HEK293 (cell line): ENCODE results near the gene MAML3.
A peak's percentile ranks its signal among the peaks of the same experiment; 100 is the strongest.

Experiments used
- CTCF ChIA-PET: fragments of 350-600 bp; formaldehyde crosslinking; extraction: SDS; loops from one replicate; lab custom pipeline; 2021; ENCODE audit warnings: antibody characterized with exemption; lab: Yijun Ruan, JAX
- POLR2A ChIA-PET: fragments of 300-600 bp; formaldehyde crosslinking; extraction: SDS; loops from one replicate; lab custom pipeline; 2020; ENCODE audit warnings: antibody characterized with exemption, inconsistent platforms; lab: Yijun Ruan, JAX
- H3K27ac ChIP-seq: fragments of 200-500 bp; sonication (Bioruptor generic); 2 replicates; pipeline ENCODE4 v1.5.1; 2014; ENCODE audit warnings: low read depth, low read length, control low read depth, inconsistent platforms; ENCODE audit errors: extremely low read depth
- H3K36me3 ChIP-seq, 2 experiments: fragments of 200-500 bp in 1 of 2; sonication (Bioruptor generic) in 1 of 2; 1 replicate in 1 of 2; 2 replicates in 1 of 2; pipeline ENCODE4 v1.5.1; 2014 to 2017; ENCODE audit warnings: inconsistent platforms in 2 of 2, low read length in 2 of 2; ENCODE audit not compliant: control insufficient read depth in 2 of 2, insufficient read depth in 1 of 2
- H3K4me1 ChIP-seq: fragments of 200-500 bp; sonication (Bioruptor generic); 2 replicates; pipeline ENCODE4 v1.5.1; 2014; ENCODE audit warnings: mild to moderate bottlenecking, low read length, inconsistent platforms; ENCODE audit not compliant: control insufficient read depth, insufficient read depth
- H3K4me3 ChIP-seq: 2 replicates; pipeline ENCODE4 v1.5.1; 2011; ENCODE audit warnings: low read depth, mild to moderate bottlenecking, control low read depth, low read length, moderate library complexity
- H3K9me3 ChIP-seq: fragments of 200-500 bp; sonication (Bioruptor generic); 2 replicates; pipeline ENCODE4 v1.5.1; 2014; ENCODE audit warnings: low read depth, low read length, inconsistent platforms; ENCODE audit not compliant: control insufficient read depth, insufficient read depth
- BCL11A ChIP-seq: fragments of 450-650 bp; formaldehyde crosslinking; IDR thresholded peaks from 2 replicates; pipeline ENCODE4 v1.5.1; 2016; ENCODE audit warnings: low read depth, missing biosample characterization, missing genetic modification characterization
- MZF1 ChIP-seq: fragments of 450-650 bp; formaldehyde crosslinking; IDR thresholded peaks from 2 replicates; pipeline ENCODE4 v1.5.1; 2017; ENCODE audit warnings: missing biosample characterization, missing genetic modification characterization, borderline replicate concordance
- TCF7L2 ChIP-seq: IDR thresholded peaks from 2 replicates; pipeline ENCODE4 v1.6.1; 2011; ENCODE audit warnings: low read depth, mild to moderate bottlenecking, inconsistent platforms, low read length, moderate library complexity, borderline replicate concordance
- TRIM28 ChIP-seq: IDR thresholded peaks from 2 replicates; pipeline ENCODE4 v1.6.1; 2011; ENCODE audit warnings: low read length, control low read depth, borderline replicate concordance
- YY1 ChIP-seq: fragments of 450-650 bp; formaldehyde crosslinking; IDR thresholded peaks from 2 replicates; pipeline ENCODE4 v1.5.1; 2018; ENCODE audit warnings: missing biosample characterization, missing genetic modification characterization
- ZBTB21 ChIP-seq: fragments of 450-650 bp; formaldehyde crosslinking; IDR thresholded peaks from 2 replicates; pipeline ENCODE4 v1.5.1; 2017; ENCODE audit warnings: missing biosample characterization, missing genetic modification characterization
- ZBTB7A ChIP-seq: fragments of 450-650 bp; formaldehyde crosslinking; IDR thresholded peaks from 2 replicates; pipeline ENCODE4 v1.5.1; 2016; ENCODE audit warnings: low read depth, missing biosample characterization, missing genetic modification characterization
- ZFHX2 ChIP-seq: fragments of 450-650 bp; formaldehyde crosslinking; conservative IDR thresholded peaks from 2 replicates; pipeline ENCODE4 v1.5.1; 2016; ENCODE audit warnings: missing biosample characterization, missing genetic modification characterization
- ZFP69B ChIP-seq: fragments of 450-650 bp; formaldehyde crosslinking; IDR thresholded peaks from 2 replicates; pipeline ENCODE4 v1.5.1; 2016; ENCODE audit warnings: missing biosample characterization, missing genetic modification characterization
- ZIC2 ChIP-seq: fragments of 450-650 bp; formaldehyde crosslinking; IDR thresholded peaks from 2 replicates; pipeline ENCODE4 v1.5.1; 2016; ENCODE audit warnings: missing biosample characterization, missing genetic modification characterization
- ZNF114 ChIP-seq: fragments of 450-650 bp; formaldehyde crosslinking; IDR thresholded peaks from 2 replicates; pipeline ENCODE4 v1.5.0; 2017; ENCODE audit warnings: missing biosample characterization, missing genetic modification characterization
- ZNF140 ChIP-seq: fragments of 450-650 bp; formaldehyde crosslinking; IDR thresholded peaks from 2 replicates; pipeline ENCODE4 v1.5.1; 2016; ENCODE audit warnings: missing biosample characterization, missing genetic modification characterization
- ZNF19 ChIP-seq: fragments of 450-650 bp; formaldehyde crosslinking; IDR thresholded peaks from 2 replicates; pipeline ENCODE4; 2016; ENCODE audit warnings: missing biosample characterization, missing genetic modification characterization, low read depth
- ZNF223 ChIP-seq: fragments of 450-650 bp; formaldehyde crosslinking; IDR thresholded peaks from 2 replicates; pipeline ENCODE4 v1.5.1; 2016; ENCODE audit warnings: missing biosample characterization, missing genetic modification characterization
- ZNF394 ChIP-seq: fragments of 450-650 bp; formaldehyde crosslinking; IDR thresholded peaks from 2 replicates; pipeline ENCODE4 v1.5.1; 2016; ENCODE audit warnings: missing biosample characterization, missing genetic modification characterization, mild to moderate bottlenecking, moderate library complexity, borderline replicate concordance
- ZNF416 ChIP-seq: fragments of 450-650 bp; formaldehyde crosslinking; IDR thresholded peaks from 2 replicates; pipeline ENCODE4 v1.5.1; 2016; ENCODE audit warnings: missing biosample characterization, missing genetic modification characterization
- ZNF521 ChIP-seq: fragments of 450-650 bp; formaldehyde crosslinking; IDR thresholded peaks from 2 replicates; pipeline ENCODE4 v1.5.1; 2017; ENCODE audit warnings: missing biosample characterization, mild to moderate bottlenecking, missing genetic modification characterization
- ZNF600 ChIP-seq: fragments of 450-650 bp; formaldehyde crosslinking; IDR thresholded peaks from 2 replicates; pipeline ENCODE4 v1.5.1; 2016; ENCODE audit warnings: missing biosample characterization, missing genetic modification characterization
- ZNF624 ChIP-seq: fragments of 450-650 bp; formaldehyde crosslinking; IDR thresholded peaks from 2 replicates; pipeline ENCODE4 v1.5.1; 2017; ENCODE audit warnings: missing biosample characterization, missing genetic modification characterization
- ZNF677 ChIP-seq: fragments of 450-650 bp; IDR thresholded peaks from 2 replicates; pipeline ENCODE4 v1.5.0; 2018; ENCODE audit warnings: missing biosample characterization, mild to moderate bottlenecking, missing genetic modification characterization, moderate library complexity
- TF ChIP-seq, protein P1 (sequence below): fragments of 450-650 bp; formaldehyde crosslinking; IDR thresholded peaks from 2 replicates; pipeline ENCODE4 v1.5.1; 2016; ENCODE audit warnings: missing biosample characterization, missing genetic modification characterization
- TF ChIP-seq, protein P2 (sequence below): fragments of 450-650 bp; formaldehyde crosslinking; IDR thresholded peaks from 2 replicates; pipeline ENCODE4 v1.5.1; 2016; ENCODE audit warnings: missing biosample characterization, missing genetic modification characterization, borderline replicate concordance
- TF ChIP-seq, protein P3 (sequence below): fragments of 450-650 bp; IDR thresholded peaks from 2 replicates; pipeline ENCODE4 v1.5.1; 2018; ENCODE audit warnings: missing biosample characterization, mild to moderate bottlenecking, missing genetic modification characterization

MAML3 gene

DNA sequence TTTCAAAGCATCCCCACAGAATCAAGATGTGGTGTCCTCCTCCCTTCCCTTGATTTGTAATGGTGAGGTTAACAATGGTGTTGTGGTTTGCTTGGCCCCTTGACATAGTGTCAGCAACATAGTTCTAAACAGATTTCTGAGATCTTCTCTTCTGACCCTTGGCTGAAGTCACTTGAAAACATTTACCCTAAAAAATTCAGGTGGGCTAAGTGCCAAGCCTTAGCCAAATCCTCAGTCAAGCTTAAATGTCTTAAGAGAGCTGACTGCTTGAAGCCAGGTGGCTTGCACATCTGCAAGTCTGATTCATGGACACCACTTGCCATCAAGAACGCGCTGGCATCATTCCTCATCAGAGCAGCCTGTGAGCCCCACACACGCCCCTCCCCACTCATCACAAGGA lies 315.2 kb downstream of the MAML3 start:
- CTCF ChIA-PET = no interaction called here
- H3K36me3 ChIP-seq = no peaks in the 10 kb centered on the region
- no peaks in the 10 kb centered on the region for H3K9me3 ChIP-seq
- TF ChIP-seq ZNF624 (tag by site-specific recombination) (no peak), YY1 (no peak), MZF1 (tag by site-specific recombination) (no peak), TCF7L2 (no peak), ZNF600 (no peak), ZNF223 (tag by site-specific recombination) (no peak), ZNF114 (tag by site-specific recombination) (no peak), ZNF677 (tag by site-specific recombination) (no peak), ZFHX2 (tag by site-specific recombination) (no peak), ZFP69B (tag by site-specific recombination) (no peak)
- TF ChIP-seq, protein P1, sequence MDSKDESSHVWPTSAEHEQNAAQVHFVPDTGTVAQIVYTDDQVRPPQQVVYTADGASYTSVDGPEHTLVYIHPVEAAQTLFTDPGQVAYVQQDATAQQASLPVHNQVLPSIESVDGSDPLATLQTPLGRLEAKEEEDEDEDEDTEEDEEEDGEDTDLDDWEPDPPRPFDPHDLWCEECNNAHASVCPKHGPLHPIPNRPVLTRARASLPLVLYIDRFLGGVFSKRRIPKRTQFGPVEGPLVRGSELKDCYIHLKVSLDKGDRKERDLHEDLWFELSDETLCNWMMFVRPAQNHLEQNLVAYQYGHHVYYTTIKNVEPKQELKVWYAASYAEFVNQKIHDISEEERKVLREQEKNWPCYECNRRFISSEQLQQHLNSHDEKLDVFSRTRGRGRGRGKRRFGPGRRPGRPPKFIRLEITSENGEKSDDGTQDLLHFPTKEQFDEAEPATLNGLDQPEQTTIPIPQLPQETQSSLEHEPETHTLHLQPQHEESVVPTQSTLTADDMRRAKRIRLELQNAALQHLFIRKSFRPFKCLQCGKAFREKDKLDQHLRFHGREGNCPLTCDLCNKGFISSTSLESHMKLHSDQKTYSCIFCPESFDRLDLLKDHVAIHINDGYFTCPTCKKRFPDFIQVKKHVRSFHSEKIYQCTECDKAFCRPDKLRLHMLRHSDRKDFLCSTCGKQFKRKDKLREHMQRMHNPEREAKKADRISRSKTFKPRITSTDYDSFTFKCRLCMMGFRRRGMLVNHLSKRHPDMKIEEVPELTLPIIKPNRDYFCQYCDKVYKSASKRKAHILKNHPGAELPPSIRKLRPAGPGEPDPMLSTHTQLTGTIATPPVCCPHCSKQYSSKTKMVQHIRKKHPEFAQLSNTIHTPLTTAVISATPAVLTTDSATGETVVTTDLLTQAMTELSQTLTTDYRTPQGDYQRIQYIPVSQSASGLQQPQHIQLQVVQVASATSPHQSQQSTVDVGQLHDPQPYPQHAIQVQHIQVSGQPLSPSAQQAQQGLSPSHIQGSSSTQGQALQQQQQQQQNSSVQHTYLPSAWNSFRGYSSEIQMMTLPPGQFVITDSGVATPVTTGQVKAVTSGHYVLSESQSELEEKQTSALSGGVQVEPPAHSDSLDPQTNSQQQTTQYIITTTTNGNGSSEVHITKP (tag by site-specific recombination) = no peak
- no peaks in the 10 kb centered on the region for H3K4me1 ChIP-seq
- H3K4me3 ChIP-seq = no peak overlapping the region
- H3K27ac ChIP-seq = no peak overlapping the region
- POLR2A ChIA-PET = no interaction called here

DNA sequence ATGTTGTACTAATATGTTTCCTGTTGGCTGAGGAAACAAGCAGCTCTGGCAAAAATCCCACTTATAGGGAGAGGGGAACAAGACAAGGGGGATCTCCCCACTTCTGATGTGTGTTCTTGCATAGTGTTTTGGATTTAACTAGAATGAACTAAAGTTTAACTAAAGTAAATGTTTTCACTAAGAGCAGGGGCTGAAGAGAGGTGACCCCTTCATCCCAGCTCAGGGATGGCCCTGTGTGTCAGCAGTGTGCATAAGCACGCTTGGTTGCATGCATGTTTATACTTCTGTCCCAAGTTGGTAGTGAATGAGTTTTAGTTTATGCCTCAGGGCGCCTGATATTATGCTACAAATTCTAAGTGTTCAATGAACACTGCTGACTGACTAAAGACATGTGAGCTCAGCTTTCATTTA lies 319.0 kb downstream of the MAML3 start:
- H3K4me3 ChIP-seq = no peak overlapping the region
- no peaks in the 10 kb centered on the region for H3K36me3 ChIP-seq
- no peaks in the 10 kb centered on the region for H3K9me3 ChIP-seq
- ChIA-PET POLR2A (interaction anchor here (0.6 kb wide), 1 partner anchor 8 kb away, joined by 3 read pairs; no protein-coding TSS in a partner anchor), CTCF (no interaction called here)
- H3K4me1 ChIP-seq = no peaks in the 10 kb centered on the region
- no peak for TF ChIP-seq ZNF521
- TF ChIP-seq ZBTB7A (tag by site-specific recombination) = no peak
- TF ChIP-seq ZBTB21 = no peak
- no peak for TF ChIP-seq ZNF140
- 0 out of 2 replicates have a peak, but pooled peaks have one; percentile 10 for TF ChIP-seq TRIM28
- TF ChIP-seq ZNF19 (tag by site-specific recombination) = no peak
- TF ChIP-seq BCL11A (tag by site-specific recombination) = no peak
- TF ChIP-seq, protein P2, sequence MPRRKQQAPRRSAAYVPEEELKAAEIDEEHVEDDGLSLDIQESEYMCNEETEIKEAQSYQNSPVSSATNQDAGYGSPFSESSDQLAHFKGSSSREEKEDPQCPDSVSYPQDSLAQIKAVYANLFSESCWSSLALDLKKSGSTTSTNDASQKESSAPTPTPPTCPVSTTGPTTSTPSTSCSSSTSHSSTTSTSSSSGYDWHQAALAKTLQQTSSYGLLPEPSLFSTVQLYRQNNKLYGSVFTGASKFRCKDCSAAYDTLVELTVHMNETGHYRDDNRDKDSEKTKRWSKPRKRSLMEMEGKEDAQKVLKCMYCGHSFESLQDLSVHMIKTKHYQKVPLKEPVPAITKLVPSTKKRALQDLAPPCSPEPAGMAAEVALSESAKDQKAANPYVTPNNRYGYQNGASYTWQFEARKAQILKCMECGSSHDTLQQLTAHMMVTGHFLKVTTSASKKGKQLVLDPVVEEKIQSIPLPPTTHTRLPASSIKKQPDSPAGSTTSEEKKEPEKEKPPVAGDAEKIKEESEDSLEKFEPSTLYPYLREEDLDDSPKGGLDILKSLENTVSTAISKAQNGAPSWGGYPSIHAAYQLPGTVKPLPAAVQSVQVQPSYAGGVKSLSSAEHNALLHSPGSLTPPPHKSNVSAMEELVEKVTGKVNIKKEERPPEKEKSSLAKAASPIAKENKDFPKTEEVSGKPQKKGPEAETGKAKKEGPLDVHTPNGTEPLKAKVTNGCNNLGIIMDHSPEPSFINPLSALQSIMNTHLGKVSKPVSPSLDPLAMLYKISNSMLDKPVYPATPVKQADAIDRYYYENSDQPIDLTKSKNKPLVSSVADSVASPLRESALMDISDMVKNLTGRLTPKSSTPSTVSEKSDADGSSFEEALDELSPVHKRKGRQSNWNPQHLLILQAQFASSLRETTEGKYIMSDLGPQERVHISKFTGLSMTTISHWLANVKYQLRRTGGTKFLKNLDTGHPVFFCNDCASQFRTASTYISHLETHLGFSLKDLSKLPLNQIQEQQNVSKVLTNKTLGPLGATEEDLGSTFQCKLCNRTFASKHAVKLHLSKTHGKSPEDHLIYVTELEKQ (tag by site-specific recombination) = no peak
- TF ChIP-seq ZIC2 (tag by site-specific recombination) = no peak
- no peak for TF ChIP-seq ZNF394 (tag by site-specific recombination)
- TF ChIP-seq ZNF416 (tag by site-specific recombination) = no peak
- TF ChIP-seq, protein P3, sequence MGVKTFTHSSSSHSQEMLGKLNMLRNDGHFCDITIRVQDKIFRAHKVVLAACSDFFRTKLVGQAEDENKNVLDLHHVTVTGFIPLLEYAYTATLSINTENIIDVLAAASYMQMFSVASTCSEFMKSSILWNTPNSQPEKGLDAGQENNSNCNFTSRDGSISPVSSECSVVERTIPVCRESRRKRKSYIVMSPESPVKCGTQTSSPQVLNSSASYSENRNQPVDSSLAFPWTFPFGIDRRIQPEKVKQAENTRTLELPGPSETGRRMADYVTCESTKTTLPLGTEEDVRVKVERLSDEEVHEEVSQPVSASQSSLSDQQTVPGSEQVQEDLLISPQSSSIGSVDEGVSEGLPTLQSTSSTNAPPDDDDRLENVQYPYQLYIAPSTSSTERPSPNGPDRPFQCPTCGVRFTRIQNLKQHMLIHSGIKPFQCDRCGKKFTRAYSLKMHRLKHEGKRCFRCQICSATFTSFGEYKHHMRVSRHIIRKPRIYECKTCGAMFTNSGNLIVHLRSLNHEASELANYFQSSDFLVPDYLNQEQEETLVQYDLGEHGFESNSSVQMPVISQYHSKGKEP (tag by site-specific recombination) = peak; percentile 62; the same call in 1 of the 2 replicates
- H3K27ac ChIP-seq = no peak overlapping the region
